ENCODE results near the gene PEX11B. TPM values are rescaled to one million over a fixed set of nuclear protein-coding genes. Genes with fewer than 3 reads are reported as not detected.

PEX11B gene
- total and polyA plus RNA-seq, 2 of the 8 experiments (the other 6 are each of a cell fraction or from before 2014, with no cell fraction given), result 9.1 to 15.1 TPM

GRCh38 chr1:145916745-145917144, 1.8 kb downstream of the PEX11B start:
- no peaks in the 10 kb centered on the region for H4K20me1 ChIP-seq (replicated peaks in 1 of 2; ENCODE audit: control insufficient read depth in 1 of 2, insufficient read depth in 2 of 2, low read length in 2 of 2)
- H2AK5ac ChIP-seq (ENCODE audit: low read depth, low read length), result no peak overlapping the region
- H2BK20ac ChIP-seq (ENCODE audit: low read length), result no peak overlapping the region
- H3K18ac ChIP-seq (ENCODE audit: extremely low read depth, low read length), result no peak overlapping the region
- CTCF ChIA-PET (ENCODE audit: partially characterized antibody), result interaction anchor here (0.7 to 15.9 kb wide), 4 partner anchors 9 to 92 kb away, joined by 3 to 146 read pairs (median 4); partner anchors contain the start of gene RBM8A
- H4K91ac ChIP-seq (replicated peaks; ENCODE audit: insufficient read length, low read length), result no peak overlapping the region
- no peaks in the 10 kb centered on the region for H3K79me1 ChIP-seq (ENCODE audit: low read depth, low read length)
- H4K5ac ChIP-seq (ENCODE audit: insufficient read length, low read depth, low read length), result no peak overlapping the region
- FAIRE-seq (no peak), DNase-seq (ENCODE audit: low read depth in 1 of 2, low spot score in 2 of 2) (no peak)
- H3K23me2 ChIP-seq (ENCODE audit: low read depth, low read length), result peaks cover 16% of the 10 kb centered on the region
- 86% methylated on average over 5 of the region's 5 CpGs; no CpG with 5 or more reads in 1 of the 2 experiments for WGBS, 2 experiments (ENCODE audit: extremely low coverage in 1 of 2, insufficient coverage in 1 of 2, insufficient read length in 1 of 2, insufficient replicate concordance in 2 of 2, low coverage in 1 of 2, low lambda C conversion rate in 2 of 2, missing lambda C conversion rate in 1 of 2)
- H3K9me3 ChIP-seq (ENCODE audit: insufficient read depth in 2 of 2, low read depth in 1 of 2, low read length in 1 of 2), result no peaks in the 10 kb centered on the region
- H2BK12ac ChIP-seq (ENCODE audit: low read depth, low read length), result no peak overlapping the region
- no peak overlapping the region for H3K27ac ChIP-seq (ENCODE audit: low read depth, low read length)
- peaks cover 0 to 2% (median 0%) of the 10 kb centered on the region in 4 experiments; a peak in 2 of 8 replicates for H3K36me3 ChIP-seq (ENCODE audit: control insufficient read depth in 2 of 4, insufficient read depth in 4 of 4, low read length in 3 of 4)
- POLR2A ChIA-PET (ENCODE audit: partially characterized antibody), result interaction anchor here (1.1 to 1.5 kb wide), 4 partner anchors 10 to 25 kb away, joined by 3 to 4 read pairs (median 3); partner anchors contain the start of gene RBM8A
- no peak overlapping the region for H3K56ac ChIP-seq (replicated peaks; ENCODE audit: insufficient read length, low read depth, low read length)
- H4K8ac ChIP-seq (ENCODE audit: extremely low read depth, insufficient read depth, low read length), result no peak overlapping the region
- H3K23ac ChIP-seq (ENCODE audit: insufficient read length), result no peak overlapping the region
- no peak overlapping the region for H3K9ac ChIP-seq (replicated peaks in 1 of 4; ENCODE audit: extremely low read depth in 1 of 4, low read depth in 3 of 4, low read length in 3 of 4)
- H2AFZ ChIP-seq (ENCODE audit: low read length), result no peak overlapping the region
- H2BK5ac ChIP-seq (ENCODE audit: low read depth, low read length), result no peak overlapping the region
- H3K4me1 ChIP-seq (replicated peaks in 1 of 4; ENCODE audit: control insufficient read depth in 3 of 4, insufficient read depth in 4 of 4, low read length in 3 of 4), result peaks cover 0 to 6% (median 2%) of the 10 kb centered on the region in 4 experiments; a peak in 6 of 7 replicates
- H3K4me2 ChIP-seq (ENCODE audit: insufficient read depth in 1 of 2, low read depth in 2 of 2, low read length in 2 of 2), result no peak overlapping the region; a peak in 1 of 4 replicates
- no peak overlapping the region for H3K4me3 ChIP-seq (ENCODE audit: extremely low read depth in 1 of 4, insufficient read depth in 2 of 4, low read depth in 3 of 4, low read length in 4 of 4)
- H3K14ac ChIP-seq (ENCODE audit: insufficient read length), result no peak overlapping the region
- H3K79me2 ChIP-seq (ENCODE audit: control insufficient read depth in 1 of 2, insufficient read depth in 2 of 2, low read length in 2 of 2), result no peaks in the 10 kb centered on the region
- no peak overlapping the region for H2BK120ac ChIP-seq (replicated peaks; ENCODE audit: low read depth, low read length)
- no peaks in the 10 kb centered on the region for H3K27me3 ChIP-seq (replicated peaks in 1 of 4; ENCODE audit: control insufficient read depth in 3 of 4, extremely low read depth in 1 of 4, insufficient read depth in 3 of 4, low read length in 3 of 4)
- H3K4ac ChIP-seq (replicated peaks; ENCODE audit: insufficient read length, low read depth, low read length), result no peak overlapping the region
- no peak overlapping the region for H2BK15ac ChIP-seq (ENCODE audit: low read length)
- TF ChIP-seq SP4 (IDR thresholded peaks at IDR 0.05; ENCODE audit: low read length) (no peak), EP300 (IDR thresholded peaks at IDR 0.05; ENCODE audit: borderline replicate concordance in 1 of 2, low read depth in 2 of 2, low read length in 2 of 2) (no peak), TEAD4 (IDR thresholded peaks at IDR 0.05; ENCODE audit: low read depth, low read length) (no peak), CBX8 (IDR thresholded peaks at IDR 0.05; ENCODE audit: borderline replicate concordance, low read depth, low read length) (no peak), CTBP2 (IDR thresholded peaks at IDR 0.05; ENCODE audit: borderline replicate concordance, insufficient read depth, insufficient read length, low read length) (no peak), POLR2AphosphoS5 (IDR thresholded peaks at IDR 0.05; ENCODE audit: low read depth, low read length) (no peak), SIRT6 (IDR thresholded peaks at IDR 0.05; ENCODE audit: low read length) (no peak), PHF8 (conservative IDR thresholded peaks at IDR 0.05; ENCODE audit: low read depth, low read length) (no peak)
